GM12892 (cell line): ENCODE data around the gene ACVR1.
"Not testable (repeated sequence)": the region's sequence is repeated elsewhere in the genome, so short reads cannot be mapped to it uniquely, and the experiment has no call there.

Source experiments
- DNase-seq: peaks from one replicate; pipeline ENCODE4 v3.0.0; 2011; ENCODE audit not compliant: insufficient read length
- FAIRE-seq: peaks from 2 replicates; lab custom pipeline; 2011; peaks lifted over from hg19 to GRCh38; lab: Jason Lieb, UNC
- POLR2A ChIP-seq: IDR thresholded peaks from 2 replicates; pipeline ENCODE4 v1.6.1; 2011; ENCODE audit warnings: low read depth, low read length, control low read depth
- POLR2AphosphoS5 ChIP-seq: IDR thresholded peaks from 2 replicates; pipeline ENCODE4 v1.6.1; 2011; ENCODE audit warnings: low read depth, low read length, control low read depth
- TAF1 ChIP-seq: IDR thresholded peaks from 2 replicates; pipeline ENCODE4 v1.6.1; 2011; ENCODE audit warnings: low read depth, mild to moderate bottlenecking, control low read depth, low read length, borderline replicate concordance

The ACVR1 gene

GRCh38 chr2:157759855-157760254 lies 116.3 kb downstream of the ACVR1 start:
- FAIRE-seq = no peak
- TF ChIP-seq TAF1 (no peak), POLR2A (no peak), POLR2AphosphoS5 (no peak)
- no peak for DNase-seq

GRCh38 chr2:157758586-157758985 lies 117.5 kb downstream of the ACVR1 start:
- FAIRE-seq = no peak
- TF ChIP-seq POLR2AphosphoS5 = no peak
- no peak for TF ChIP-seq POLR2A
- no peak for TF ChIP-seq TAF1
- DNase-seq = no peak

- DNase-seq = no peak
- TF ChIP-seq POLR2AphosphoS5 = no peak
- no peak for TF ChIP-seq TAF1
- TF ChIP-seq POLR2A = no peak
- FAIRE-seq = no peak
These were observed 118.6 kb downstream of the ACVR1 start for GRCh38 chr2:157757500-157757899.

GRCh38 chr2:157756447-157756846 lies 119.7 kb downstream of the ACVR1 start:
- DNase-seq, FAIRE-seq: not testable (repeated sequence)

- DNase-seq (no peak), FAIRE-seq (no peak)
- no peak for TF ChIP-seq TAF1
- TF ChIP-seq POLR2A = no peak
- TF ChIP-seq POLR2AphosphoS5 = no peak
These were observed 124.6 kb downstream of the ACVR1 start for GRCh38 chr2:157751462-157752058.

GRCh38 chr2:157749684-157750083 lies 126.4 kb downstream of the ACVR1 start:
- DNase-seq = no peak
- TF ChIP-seq POLR2AphosphoS5 (no peak), POLR2A (no peak), TAF1 (no peak)
- FAIRE-seq = no peak

- FAIRE-seq (no peak), DNase-seq (no peak)
- TF ChIP-seq TAF1 (no peak), POLR2AphosphoS5 (no peak), POLR2A (no peak)
These were observed 127.6 kb downstream of the ACVR1 start for GRCh38 chr2:157748371-157749142.

GRCh38 chr2:157747695-157748370 lies 128.3 kb downstream of the ACVR1 start:
- FAIRE-seq (no peak), DNase-seq (no peak)
- TF ChIP-seq POLR2A (no peak), TAF1 (no peak), POLR2AphosphoS5 (no peak)

- FAIRE-seq (no peak), DNase-seq (no peak)
- TF ChIP-seq POLR2A (no peak), POLR2AphosphoS5 (no peak), TAF1 (no peak)
These were observed 128.8 kb downstream of the ACVR1 start for GRCh38 chr2:157747280-157747679.

GRCh38 chr2:157746234-157746950 lies 129.7 kb downstream of the ACVR1 start:
- no peak for TF ChIP-seq TAF1
- TF ChIP-seq POLR2A = no peak
- TF ChIP-seq POLR2AphosphoS5 = no peak
- FAIRE-seq (no peak), DNase-seq (no peak)

GRCh38 chr2:157744571-157745076 lies 131.5 kb downstream of the ACVR1 start:
- TF ChIP-seq POLR2A (no peak), TAF1 (no peak), POLR2AphosphoS5 (no peak)
- DNase-seq (no peak), FAIRE-seq (no peak)
